GM19240 (cell line): ENCODE measurements around the gene DCX.

Experiments
- DNase-seq: peaks from one replicate; pipeline ENCODE4 v3.0.0; 2011; ENCODE audit warnings: low spot score; ENCODE audit not compliant: insufficient read length

Gene DCX

DNA sequence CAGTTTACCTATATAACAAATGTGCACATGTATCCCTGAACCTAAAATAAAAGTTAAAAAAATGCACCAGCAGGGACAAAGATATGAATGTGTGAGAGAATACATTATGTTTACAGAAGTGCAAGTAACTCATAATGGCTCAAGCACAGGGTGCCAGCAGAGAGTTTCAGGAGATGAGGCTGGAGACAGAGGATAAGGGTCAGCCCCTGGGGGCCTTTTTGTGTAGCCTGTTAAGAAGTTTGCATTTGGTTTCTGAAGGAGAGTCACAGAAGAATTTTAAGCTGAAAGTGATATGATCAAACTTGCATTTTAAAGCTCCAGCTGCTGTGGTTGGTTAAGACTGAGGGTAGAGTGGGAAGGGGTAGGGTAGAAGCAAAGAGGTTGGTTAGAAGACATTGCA is 93.1 kb downstream of the DCX start:
- DNase-seq = no peak

DNA sequence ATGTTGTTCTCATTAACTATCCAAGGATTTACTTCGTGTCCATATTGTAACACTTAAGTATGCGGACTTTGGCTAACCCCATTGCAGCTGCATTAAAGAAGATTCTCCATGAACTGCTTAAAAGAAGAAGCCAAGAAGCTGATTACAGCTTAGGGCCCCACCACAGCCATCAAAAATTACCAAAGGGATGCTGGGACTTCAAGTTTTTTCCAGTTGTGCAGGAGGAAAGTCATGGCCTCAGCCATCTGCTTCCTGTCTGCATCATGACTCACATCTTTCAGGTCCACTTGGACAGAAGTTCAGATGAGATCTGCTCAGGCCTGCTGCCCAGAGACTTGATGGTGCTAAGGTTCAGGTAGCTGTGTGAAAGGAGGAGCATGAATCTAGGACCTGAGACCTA is 102.9 kb downstream of the DCX start:
- no peak for DNase-seq

DNA sequence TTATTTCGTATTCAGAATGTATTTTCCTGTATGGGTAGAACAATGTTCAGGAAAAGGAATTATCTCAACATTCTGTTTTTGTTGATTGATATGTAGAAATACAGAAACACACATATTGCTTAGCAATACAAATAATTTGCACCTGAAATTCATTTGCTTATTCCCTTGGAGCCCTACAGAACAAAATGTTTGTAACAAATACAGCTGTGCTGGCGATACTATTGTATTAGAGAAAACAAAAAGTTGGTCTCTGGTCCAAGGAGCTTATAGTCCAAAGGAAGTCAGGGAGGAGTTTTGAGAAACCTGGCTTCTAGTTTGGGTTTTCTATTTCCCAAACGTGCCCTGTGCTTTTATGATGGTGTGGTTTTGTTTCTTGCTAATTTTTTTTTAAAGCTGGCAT is 104.0 kb downstream of the DCX start:
- no peak for DNase-seq

DNA sequence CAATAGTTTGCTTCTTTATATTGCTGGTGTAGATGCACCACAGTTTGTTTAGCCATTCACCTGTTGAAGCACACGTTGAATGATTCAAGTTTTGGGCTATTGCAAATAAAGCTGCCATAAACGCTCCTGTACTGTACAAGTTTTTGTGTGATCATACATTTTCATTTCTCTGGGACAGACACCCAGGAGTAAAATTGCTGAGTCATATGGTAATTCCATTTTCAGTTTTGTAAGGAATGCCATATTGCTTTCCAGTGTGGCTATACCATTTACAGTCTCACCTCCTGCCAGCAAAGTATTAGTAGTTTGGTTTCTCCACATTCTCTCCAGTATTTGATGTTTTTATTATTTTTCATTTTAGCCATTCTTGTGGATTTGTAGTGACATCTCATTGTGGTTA is 109.7 kb downstream of the DCX start:
- DNase-seq = no peak

DNA sequence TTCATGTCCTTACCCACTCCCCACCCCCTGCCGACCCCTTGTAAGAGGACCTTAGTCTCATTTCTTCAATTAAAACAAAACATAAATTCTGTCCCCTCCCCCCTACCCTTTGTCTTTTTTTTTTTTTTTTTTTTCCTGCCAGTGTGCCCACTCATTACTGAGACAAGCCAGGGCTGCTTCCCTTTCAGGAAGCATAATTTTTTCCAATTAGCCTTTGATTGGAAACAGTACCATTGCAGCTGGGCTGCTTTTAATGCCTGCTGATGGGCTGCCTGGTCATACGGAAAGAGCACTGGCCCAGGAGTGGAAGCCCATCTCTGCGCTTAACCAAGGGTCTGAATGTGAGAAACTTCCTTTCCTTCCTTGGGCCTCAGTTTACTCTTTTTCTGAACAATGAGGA is 123.2 kb downstream of the DCX start:
- no peak for DNase-seq

DNA sequence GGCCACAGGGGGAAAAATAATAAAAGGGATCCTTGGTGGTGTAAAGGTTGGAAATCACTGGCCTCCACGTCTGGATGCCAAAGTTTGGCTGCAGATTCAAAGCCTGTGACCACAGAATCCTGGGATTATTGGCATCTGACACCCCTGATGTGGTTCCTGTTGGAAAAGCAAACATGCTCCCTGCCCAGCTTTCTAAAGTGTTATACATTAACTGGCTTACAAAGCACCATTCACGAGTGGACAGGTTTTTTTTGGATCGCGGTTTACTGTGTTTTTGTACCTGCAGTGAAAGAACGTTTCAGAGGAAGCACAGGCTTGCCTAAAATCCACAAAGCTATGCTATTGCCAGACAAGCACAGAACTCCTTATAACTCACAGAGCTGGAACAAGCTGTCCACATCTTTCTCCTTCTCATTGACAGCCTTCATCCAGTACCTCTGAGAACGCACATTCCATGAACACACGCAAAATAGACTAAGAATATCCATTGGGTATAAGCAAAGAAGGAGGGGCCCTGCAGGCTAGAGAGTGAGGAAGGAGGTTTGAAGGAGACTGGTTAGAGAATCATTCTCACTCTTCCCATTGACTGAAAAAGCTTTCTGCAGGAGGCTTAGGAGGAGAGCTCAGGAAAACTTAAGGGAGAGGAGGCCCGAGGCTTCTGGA is 127.2 kb downstream of the DCX start:
- DNase-seq = no peak

DNA sequence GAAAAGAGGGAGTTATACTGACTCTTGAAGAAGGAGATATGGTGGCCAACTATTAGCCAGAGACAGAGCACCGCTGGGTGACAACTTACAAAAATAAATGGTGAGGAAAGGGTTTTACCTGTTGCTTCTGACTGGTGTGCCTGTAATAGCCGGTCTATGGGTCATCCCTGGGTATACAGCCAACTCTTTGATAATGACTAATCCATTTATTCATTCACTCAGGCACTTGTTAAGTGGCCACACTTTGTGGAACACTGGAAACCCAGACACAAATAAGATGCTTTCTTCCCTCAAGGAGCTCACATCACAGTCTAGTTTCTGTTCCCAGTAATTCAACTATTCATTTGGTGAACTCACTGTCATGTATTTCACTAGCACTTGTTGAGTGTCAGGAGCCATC is 128.5 kb downstream of the DCX start:
- DNase-seq = no peak

DNA sequence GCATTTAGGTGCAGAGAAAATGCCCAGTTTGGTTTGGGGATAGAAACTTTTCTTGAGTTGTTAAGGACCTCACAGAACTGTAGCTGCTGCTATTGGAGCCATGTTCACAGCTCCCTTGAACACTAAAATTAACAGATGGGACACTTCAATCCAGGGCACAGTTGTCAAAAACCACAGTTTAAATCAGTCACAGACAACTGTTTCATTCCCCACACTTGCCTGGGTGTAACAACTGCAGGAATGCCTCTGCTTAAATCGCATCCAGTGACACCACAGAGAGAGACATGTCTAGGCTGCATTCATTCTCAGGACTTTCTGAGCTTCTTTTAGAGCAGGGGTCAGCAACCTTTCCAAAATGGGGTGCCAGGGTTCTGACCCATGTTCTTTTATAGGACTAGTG is 129.0 kb downstream of the DCX start:
- DNase-seq = no peak

DNA sequence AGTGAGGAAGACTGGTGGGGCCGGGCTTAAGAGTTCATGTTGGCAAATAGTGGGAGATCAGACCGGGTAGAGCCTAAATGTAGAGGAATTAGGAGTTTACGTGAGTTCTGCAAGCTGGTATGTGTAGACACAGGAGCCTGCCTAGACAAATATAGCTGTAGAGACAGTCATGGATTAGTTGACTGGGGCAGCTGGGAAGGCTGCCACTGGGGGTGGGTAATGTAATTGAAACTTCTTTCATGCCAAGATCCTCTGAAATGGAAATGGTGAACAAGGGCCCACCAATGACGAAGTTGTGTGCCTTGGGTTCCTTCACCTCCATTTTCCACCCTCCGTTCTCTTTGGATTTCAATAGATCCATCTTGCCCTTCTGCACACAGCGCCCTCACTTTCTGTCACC is 129.9 kb downstream of the DCX start:
- no peak for DNase-seq

DNA sequence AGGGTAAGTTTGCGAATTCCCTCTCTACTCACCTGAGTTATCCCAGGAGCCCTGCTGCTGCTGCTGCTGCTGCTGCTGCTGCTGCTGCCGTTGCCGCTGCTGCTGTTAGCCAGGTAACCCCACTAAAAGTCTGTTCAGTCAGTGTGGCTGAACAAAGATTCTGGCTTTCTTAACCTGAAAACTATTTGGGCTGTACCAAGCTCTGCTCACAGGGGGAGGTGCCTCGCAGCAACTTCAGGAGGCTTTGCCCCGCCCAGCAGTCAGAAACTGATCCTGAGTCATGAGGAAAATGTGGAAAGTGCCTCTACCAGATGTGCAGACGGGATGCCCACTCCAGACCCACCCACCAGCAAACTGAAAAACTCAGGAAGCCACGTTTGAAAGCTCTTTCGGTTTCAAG is 141.7 kb downstream of the DCX start, which contains the start of gene CAPN6:
Gene CAPN6, minus strand, starts transcription at position 145 of the 400 bp plus-strand sequence. CDS start 6,547 bp downstream, outside the sequence.
- DNase-seq = no peak

DNA sequence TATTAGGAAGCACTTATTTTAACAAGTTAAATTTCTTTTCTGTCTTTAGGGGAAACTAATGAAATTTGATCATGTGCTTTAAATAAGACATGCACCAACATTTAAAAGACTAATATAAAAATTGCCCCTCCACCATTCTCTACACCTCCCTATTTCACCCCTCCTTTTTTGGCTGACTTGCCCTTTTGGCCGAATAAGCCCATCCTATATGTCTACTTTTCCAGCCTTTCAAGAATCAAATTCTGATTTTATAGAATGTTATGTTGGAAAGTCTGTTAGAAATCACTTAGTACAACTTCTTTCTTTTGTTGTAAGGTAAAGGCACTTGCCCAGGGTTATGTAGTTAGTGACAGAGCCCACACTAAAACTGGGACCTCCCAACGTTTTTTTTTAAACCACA is 143.5 kb downstream of the DCX start:
- DNase-seq = no peak

DNA sequence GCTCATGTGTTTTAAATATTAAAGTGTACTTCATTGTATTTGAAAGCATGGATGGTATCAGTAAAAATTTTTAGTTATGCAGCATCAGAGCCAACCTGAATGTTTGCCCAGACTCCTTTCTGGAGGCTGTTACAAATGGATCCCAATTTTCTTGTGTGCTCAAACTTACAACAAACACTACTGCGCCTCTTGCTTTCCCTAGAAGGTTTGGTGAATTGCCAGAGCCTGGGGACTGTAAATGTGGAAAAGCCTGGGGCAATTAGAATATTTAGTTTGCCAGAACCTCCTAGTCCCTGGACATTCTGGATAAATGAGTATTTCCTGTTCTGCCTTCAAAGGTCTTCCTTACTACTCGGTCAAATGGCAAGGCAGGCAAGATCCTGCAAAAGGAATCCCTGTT is 146.5 kb downstream of the DCX start:
- no peak for DNase-seq

DNA sequence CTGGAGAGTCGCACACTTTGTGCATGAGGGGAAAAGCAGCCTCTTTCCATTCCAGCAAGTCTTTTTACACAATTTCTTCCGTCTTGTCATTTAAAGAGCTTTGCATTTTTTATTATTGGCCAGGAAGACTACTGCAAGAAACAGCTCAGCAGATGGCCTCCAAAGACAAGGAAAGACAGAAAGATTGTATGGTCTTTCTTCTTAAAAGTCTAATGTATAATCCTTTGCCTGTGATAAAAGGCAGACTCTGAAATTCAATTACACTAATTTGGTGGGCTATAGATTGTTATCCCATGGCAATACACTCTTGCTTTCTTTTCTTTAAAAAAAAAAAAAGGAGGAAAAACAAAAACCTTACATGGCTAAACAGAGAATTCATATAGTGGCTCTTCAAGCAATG is 147.6 kb downstream of the DCX start:
- no peak for DNase-seq

DNA sequence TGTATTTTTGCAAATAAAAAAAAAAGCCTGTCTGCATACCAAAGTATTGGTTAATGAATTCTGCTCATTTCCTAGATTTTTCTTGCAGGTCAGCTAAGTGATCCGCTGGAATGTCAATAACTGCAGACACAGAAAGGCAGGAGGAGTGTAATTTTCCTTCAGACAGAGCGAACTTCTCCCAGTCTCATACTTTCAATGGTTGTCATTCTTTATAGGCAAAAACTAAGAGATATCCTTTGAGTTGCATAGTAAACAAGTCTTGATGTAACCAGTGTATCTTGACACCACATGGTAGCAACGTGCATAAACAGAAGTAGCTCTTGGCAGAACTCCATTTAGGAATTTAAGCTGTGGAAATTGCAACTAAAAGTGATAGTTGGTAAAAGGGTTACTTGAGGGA is 149.9 kb downstream of the DCX start:
- no peak for DNase-seq

DNA sequence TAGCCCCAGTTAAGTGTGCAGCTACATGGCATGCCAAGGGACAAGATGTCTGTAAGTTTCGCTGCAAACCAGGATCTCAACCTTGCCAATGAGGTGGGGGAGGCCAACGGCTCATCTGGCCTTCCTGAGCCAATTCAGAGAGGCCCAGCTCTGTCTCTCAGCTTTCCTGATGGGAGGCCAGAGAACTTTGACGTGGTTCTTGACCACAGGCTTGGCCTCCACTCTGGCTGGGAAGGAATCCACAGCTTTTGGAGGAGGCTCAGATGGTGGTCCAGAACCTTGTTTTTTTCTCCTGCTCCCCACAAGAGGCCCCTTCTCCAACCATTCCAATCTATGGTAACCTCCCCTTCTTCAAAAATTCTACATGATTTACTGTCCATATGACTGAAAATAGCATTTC is 151.5 kb downstream of the DCX start:
- DNase-seq = no peak

DNA sequence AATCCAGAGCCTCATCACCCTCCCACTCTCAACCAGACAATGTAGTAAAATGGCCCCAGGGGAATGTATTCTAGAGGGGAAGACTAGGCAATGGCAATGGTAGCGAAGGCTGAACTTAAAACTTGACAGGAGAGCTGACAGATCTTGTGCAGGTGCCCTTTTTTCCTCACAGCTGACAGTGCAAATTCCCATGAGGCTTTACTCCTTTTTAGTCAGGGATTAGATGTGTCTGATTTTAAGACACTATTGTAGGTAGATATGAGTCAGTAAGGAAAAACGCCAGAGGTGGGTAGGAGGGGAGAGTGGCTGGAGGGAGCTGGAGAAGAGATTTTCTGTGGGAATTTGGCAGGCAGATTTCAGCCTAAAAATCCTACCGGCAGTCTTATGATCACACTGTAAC is 152.4 kb downstream of the DCX start:
- DNase-seq = no peak

DNA sequence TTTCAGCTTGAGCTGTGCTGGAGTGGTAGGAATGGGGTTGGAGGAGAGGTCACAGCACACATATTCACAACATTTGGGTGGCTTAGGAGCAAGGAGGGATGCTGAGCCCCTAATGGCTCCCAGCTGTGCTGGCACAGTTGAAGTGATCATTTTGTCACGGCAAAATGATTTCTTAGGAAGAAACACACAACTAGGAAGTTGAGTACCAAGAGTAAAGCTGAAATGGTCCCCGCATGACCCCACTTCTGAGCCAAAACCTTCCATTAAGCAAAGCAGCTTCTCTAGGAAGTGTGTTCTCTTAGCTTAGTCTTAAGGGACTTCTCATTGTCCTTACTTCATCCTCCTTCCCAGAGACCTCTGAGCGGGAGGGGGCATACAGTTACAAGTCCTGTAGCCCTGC is 154.3 kb downstream of the DCX start:
- DNase-seq = no peak

DNA sequence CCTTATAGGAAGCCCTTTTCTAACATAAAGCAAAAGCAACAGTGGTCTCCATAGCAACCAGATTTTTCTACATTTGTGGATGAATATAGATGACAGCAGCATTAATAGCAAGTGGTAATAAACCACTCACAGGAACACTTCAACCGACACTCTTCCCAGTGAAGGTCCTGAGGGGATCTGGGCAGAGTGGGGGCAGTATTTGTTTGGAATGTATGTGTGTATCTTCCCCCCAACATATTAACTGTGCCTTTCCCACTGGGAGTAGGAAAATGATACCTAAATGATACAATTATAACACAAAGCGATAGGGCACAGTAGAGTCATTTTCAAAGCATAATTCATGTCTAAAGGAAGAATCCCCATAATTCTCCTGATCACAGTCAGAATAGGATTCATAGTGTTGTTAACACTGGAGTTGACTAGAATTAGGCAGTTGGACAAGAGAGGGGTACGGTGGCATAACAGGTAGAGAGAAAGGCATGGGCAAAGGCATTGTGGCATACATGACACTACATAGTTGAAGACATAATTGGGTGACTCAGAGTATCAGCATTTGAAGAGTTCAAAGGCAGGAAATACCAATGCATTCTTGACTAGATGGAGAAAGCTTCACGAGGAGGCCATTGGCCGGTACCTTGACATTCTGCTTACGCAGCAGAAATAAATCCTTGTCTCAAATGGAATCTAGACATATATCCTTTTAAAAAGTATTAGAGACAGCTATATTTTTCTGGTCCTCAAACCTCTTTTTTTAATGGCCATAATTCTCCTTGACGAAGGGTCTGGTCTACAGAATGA is 156.9 kb downstream of the DCX start:
- no peak for DNase-seq

DNA sequence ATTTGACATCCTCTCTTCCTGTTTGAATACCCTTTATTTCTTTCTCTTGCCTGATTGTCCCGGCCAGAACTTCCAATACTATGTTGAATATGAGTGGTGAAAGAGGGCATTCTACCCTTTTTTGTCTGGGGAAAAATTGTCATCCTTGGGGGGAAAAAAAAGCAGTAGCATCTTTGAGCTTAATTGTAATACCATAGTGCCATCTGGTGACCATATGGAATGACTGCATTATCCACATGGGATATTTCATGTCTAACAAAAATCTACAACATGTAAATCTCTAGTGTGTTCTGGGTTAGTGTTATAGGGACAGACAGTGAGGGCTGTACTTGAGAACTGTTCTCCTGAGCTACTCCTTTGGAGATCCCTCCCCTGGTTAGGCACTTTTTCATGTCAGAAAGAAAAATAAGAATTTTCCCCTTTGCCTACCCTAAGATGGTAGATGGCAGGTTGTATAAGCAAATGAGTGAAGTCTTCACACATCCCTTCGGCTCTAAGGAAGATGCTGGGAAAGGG is 167.7 kb downstream of the DCX start:
- DNase-seq = no peak
